ENCODE results near the gene ROR1.
"Not testable (repeated sequence)": the region's sequence is repeated elsewhere in the genome, so short reads cannot be mapped to it uniquely, and the experiment has no call there.

The ROR1 gene

DNA sequence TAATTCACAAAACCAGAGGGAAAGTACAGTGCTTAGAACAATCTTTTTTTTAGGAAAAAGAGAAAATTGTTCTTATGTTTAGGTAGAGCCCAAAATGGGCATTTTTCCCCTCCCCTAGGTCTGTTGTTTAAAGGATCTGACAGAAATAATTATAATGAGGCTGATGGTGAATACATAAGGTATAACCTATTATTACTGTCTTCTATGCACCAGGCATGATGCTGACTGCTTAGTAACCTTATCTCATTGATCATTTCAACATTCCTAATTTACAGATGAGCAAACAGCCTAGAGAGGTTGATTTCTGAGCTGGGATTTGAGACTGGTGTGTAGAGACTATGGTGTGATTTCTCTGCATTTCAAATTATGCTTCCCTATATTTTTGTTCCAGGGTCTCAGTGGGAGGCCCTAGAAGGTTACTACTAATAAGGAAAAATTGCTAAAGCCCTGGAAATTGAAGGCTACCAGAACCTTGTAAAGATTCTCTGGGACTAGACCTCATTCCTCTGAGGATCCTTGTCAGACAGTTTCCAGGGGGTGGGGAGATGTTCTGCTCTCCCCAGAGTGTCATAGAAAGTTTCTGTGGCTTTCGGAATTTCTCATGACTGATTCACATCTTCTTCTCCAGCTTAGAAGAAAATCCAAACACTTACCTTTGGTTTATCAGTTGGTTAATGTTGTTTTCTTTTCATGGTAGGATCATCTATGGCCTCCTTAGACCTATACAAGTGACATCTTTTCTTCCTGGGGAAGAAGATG, 44.9 kb downstream of the ROR1 start:
- DNase-seq (ENCODE audit: low read depth, low spot score), result no peak
- TF ChIP-seq, protein P1, sequence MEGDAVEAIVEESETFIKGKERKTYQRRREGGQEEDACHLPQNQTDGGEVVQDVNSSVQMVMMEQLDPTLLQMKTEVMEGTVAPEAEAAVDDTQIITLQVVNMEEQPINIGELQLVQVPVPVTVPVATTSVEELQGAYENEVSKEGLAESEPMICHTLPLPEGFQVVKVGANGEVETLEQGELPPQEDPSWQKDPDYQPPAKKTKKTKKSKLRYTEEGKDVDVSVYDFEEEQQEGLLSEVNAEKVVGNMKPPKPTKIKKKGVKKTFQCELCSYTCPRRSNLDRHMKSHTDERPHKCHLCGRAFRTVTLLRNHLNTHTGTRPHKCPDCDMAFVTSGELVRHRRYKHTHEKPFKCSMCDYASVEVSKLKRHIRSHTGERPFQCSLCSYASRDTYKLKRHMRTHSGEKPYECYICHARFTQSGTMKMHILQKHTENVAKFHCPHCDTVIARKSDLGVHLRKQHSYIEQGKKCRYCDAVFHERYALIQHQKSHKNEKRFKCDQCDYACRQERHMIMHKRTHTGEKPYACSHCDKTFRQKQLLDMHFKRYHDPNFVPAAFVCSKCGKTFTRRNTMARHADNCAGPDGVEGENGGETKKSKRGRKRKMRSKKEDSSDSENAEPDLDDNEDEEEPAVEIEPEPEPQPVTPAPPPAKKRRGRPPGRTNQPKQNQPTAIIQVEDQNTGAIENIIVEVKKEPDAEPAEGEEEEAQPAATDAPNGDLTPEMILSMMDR (IDR thresholded peaks at IDR 0.05; ENCODE audit: insufficient read depth, low read length, missing control alignments), result no peak
- H3K4me3 ChIP-seq (ENCODE audit: low read depth, low read length), result no peak overlapping the region
- POLR2A ChIA-PET, result no interaction called here
- CTCF ChIA-PET, result interaction anchor here (1.4 kb wide), 1 partner anchor 128 kb away, joined by 3 read pairs; no protein-coding TSS in a partner anchor

DNA sequence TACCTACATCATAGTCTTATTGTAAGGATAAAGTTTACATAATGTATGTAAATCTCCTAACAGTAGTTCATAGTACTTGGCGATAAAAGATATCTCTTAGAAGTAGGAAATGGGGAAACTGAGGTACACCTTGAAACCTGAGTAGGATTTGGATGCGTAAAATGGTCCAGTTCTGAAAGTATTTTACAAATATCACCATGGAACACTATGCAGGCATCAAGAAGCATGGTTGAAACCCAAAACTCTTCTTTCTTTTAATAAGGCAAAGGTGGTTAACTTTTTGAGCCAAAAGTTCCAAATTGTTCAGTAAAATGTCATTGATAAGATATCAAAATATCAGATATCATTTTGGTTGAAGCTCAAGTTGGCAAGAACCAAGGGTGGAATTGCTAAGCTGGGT, 46.0 kb downstream of the ROR1 start:
- DNase-seq (ENCODE audit: low read depth, low spot score), result no peak
- ChIA-PET POLR2A (no interaction called here), CTCF (interaction anchor here (1.4 kb wide), 1 partner anchor 129 kb away, joined by 3 read pairs; no protein-coding TSS in a partner anchor)
- TF ChIP-seq, protein P1 (IDR thresholded peaks at IDR 0.05; ENCODE audit: insufficient read depth, low read length, missing control alignments), result no peak
- H3K4me3 ChIP-seq (ENCODE audit: low read depth, low read length), result no peak overlapping the region

DNA sequence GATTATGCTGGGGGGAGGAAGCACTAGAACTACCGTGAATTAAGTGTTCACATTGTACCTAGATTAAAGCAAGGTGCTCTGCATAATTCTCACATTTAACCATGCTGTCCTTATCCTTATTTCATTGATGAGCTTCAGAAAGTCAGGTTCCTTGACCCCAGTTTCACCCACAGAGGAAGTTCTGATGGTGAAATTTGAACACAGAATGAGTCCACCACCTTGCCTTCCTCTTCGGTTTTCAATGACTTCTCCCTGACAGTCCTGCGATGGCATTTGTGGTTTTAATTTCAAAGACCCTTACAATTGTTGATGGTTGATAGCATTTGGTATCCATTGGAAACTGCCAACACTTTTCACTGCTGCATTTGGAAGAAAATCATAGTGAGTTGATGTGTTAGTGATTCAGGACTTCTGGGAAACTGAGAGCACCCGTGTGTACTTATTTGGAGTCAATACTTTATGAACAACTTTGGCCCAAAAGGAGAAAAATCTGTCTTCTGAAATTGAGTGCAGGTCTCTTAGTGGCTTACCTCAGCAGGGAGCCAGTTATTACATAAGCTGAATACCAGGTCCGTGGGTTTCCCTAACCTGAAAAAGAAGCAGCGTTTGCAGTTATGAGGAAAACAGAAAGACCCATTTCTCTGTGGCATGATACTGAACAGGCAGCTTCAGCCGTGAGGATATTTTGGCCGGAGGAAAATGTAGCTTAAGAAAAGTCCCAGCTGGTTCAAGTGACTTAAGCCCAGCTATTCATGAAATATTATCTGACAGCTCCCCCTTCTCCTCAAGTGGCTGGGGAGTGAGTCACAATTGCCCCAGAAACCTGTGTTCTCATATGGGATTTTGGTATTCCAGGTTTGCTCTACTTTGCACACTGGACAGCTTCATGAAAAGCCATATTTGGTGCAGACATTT, 47.5 kb downstream of the ROR1 start:
- no peak overlapping the region for H3K4me3 ChIP-seq (ENCODE audit: low read depth, low read length)
- TF ChIP-seq, protein P1 (IDR thresholded peaks at IDR 0.05; ENCODE audit: insufficient read depth, low read length, missing control alignments), result no peak
- ChIA-PET CTCF (interaction anchor here (0.9 to 1.5 kb wide), 4 partner anchors 147 to 423 kb away, joined by 3 to 5 read pairs (median 3); no protein-coding TSS in a partner anchor), POLR2A (no interaction called here)
- no peak for DNase-seq (ENCODE audit: low read depth, low spot score)

- no peak for DNase-seq (ENCODE audit: low read depth, low spot score)
- TF ChIP-seq, protein P1 (IDR thresholded peaks at IDR 0.05; ENCODE audit: insufficient read depth, low read length, missing control alignments), result no peak
- ChIA-PET CTCF (interaction anchor here (0.6 to 1.4 kb wide), 2 partner anchors 42 to 422 kb away, joined by 3 read pairs; no protein-coding TSS in a partner anchor), POLR2A (no interaction called here)
- H3K4me3 ChIP-seq (ENCODE audit: low read depth, low read length), result no peak overlapping the region
Measured at GRCh38 chr1:63822540-63822939, 48.7 kb downstream of the ROR1 start.

- TF ChIP-seq, protein P1 (IDR thresholded peaks at IDR 0.05; ENCODE audit: insufficient read depth, low read length, missing control alignments), result no peak
- no peak overlapping the region for H3K4me3 ChIP-seq (ENCODE audit: low read depth, low read length)
- DNase-seq (ENCODE audit: low read depth, low spot score), result no peak
- CTCF ChIA-PET, result interaction anchor here (1.0 to 1.2 kb wide), 2 partner anchors 8 to 418 kb away, joined by 3 to 4 read pairs; no protein-coding TSS in a partner anchor
- POLR2A ChIA-PET, result no interaction called here
Measured at GRCh38 chr1:63824451-63824850, 50.6 kb downstream of the ROR1 start.

- TF ChIP-seq, protein P1 (IDR thresholded peaks at IDR 0.05; ENCODE audit: insufficient read depth, low read length, missing control alignments), result no peak
- DNase-seq (ENCODE audit: low read depth, low spot score), result no peak
- ChIA-PET POLR2A (no interaction called here), CTCF (interaction anchor here (1.0 kb wide), 1 partner anchor 9 kb away, joined by 4 read pairs; no protein-coding TSS in a partner anchor)
- H3K4me3 ChIP-seq (ENCODE audit: low read depth, low read length), result no peak overlapping the region
Measured at GRCh38 chr1:63825111-63825510, 51.3 kb downstream of the ROR1 start.

DNA sequence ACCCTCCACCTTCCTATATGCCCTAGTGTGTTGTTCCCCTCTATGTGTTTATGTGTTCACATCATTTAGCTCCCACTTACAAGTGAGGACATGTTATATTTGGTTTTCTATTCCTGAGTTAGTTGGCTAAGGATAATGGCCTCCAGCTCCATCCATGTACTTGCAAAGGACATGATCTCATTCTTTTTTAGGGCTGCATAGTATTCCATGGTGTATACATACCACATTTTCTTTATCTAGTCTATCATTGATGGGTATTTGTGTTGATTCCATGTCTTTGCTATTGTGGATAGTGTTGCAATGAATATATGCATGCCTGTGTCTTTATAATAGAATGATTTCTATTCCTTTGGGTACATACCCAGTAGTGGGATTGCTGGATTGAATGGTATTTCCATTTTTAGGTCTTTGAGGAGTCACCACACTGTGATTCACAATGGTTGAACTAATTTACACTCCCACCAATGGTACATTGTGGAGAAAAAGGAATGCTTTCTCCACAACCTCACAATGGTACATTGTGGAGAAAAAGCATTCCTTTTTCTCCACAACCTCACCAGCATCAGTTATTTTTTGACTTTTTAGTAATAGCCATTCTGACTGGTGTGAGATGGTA, 52.5 kb downstream of the ROR1 start:
- DNase-seq (ENCODE audit: low read depth, low spot score), result peak; percentile 62
- POLR2A ChIA-PET, CTCF ChIA-PET: not testable (repeated sequence)

More for the DNA sequence above, 52.5 kb downstream of the ROR1 start:
- not testable (repeated sequence) for H3K4me3 ChIP-seq (ENCODE audit: low read depth, low read length)

All from AG04449 (cell line).